Thyroid gland (tissue), 4 donors: ENCODE measurements around the gene NOC4L. TPM values are rescaled to one million over a fixed set of nuclear protein-coding genes. Genes with fewer than 3 reads are reported as not detected.

Experiments used
- DNase-seq, 2 donors: peaks; one replicate each; pipeline ENCODE4 v3.0.0-alpha.2; 2019
- H3K27ac ChIP-seq, 3 donors: fragments of 200-600 bp; sonication (generic); 1 replicate in 2 of 3; 2 replicates in 1 of 3; pipeline ENCODE4 v1.5.1; 2016 to 2019; ENCODE audit warnings: mild to moderate bottlenecking in 1 of 3, moderate library complexity in 1 of 3
- H3K27me3 ChIP-seq: fragments of 200-600 bp; sonication (generic); one replicate; pipeline ENCODE4 v1.5.1; 2019
- H3K36me3 ChIP-seq, 2 donors: fragments of 200-600 bp; sonication (generic); one replicate each; pipeline ENCODE4 v1.5.1; 2016 to 2019
- H3K4me1 ChIP-seq, 2 donors: fragments of 200-600 bp; sonication (generic); one replicate each; pipeline ENCODE4 v1.5.1; 2017 to 2019
- H3K4me3 ChIP-seq, 3 donors: fragments of 200-600 bp; sonication (generic); replicated peaks in 1 of 3; 1 replicate in 2 of 3; 2 replicates in 1 of 3; pipeline ENCODE4 v1.5.1; 2016; ENCODE audit warnings: mild to moderate bottlenecking in 1 of 3
- H3K9me3 ChIP-seq: fragments of 200-600 bp; sonication (generic); one replicate; pipeline ENCODE4 v1.5.1; 2017
- POLR2A ChIP-seq, 2 donors: fragments of 450-650 bp; IDR thresholded peaks; one replicate each; pipeline ENCODE4 v1.6.1; 2017; ENCODE audit warnings: antibody characterized with exemption in 2 of 2, mild to moderate bottlenecking in 2 of 2, moderate library complexity in 1 of 2
- WGBS, 2 donors: methylation state at CpG; one replicate each; pipeline ENCODE4 v1.1.5; 2017; 5-methylcytosine and 5-hydroxymethylcytosine counted together
- intact Hi-C: fragments of 100-400 bp; cut with DNase I; formaldehyde crosslinking; loops from one replicate; pipeline ENCODE4 v1.15.1; 2023
- total RNA-seq, 4 donors: library from RNA; depleted of rRNA; stranded (reverse); fragments of >200 nt; gene quantifications; one replicate each; pipeline ENCODE4 v1.2.3, GENCODE V29; 2016
- TF ChIP-seq, protein P1 (sequence below), 6 experiments: fragments of 200-600 bp in 3 of 6; fragments of 450-650 bp in 3 of 6; sonication (generic) in 3 of 6; IDR thresholded peaks; one replicate each; pipeline ENCODE4 v1.5.1; 2016 to 2019; ENCODE audit warnings: antibody characterized with exemption in 6 of 6, mild to moderate bottlenecking in 2 of 6, inconsistent platforms in 1 of 6, moderate library complexity in 1 of 6

Gene NOC4L
- total RNA-seq, 4 donors from 2014 or later, result 9.3 to 22.4 (median 10.1) TPM

GRCh38 chr12:132167611-132168310 is 23.5 kb downstream of the NOC4L start:
- Histone ChIP-seq H3K4me1 (peaks cover 6 to 11% of the 10 kb centered on the region in 2 donors), H3K4me3 (no peak overlapping the region), H3K27me3 (no peaks in the 10 kb centered on the region), H3K27ac (no peak overlapping the region), H3K36me3 (no peaks in the 10 kb centered on the region), H3K9me3 (no peaks in the 10 kb centered on the region)
- WGBS, 2 donors, result 48 to 57% methylated on average over 26 to 28 of the region's 30 CpGs
- intact Hi-C loops, result loop anchor here (10.0 kb wide), 1 partner anchor 87 kb away; no protein-coding TSS in a partner anchor
- DNase-seq, result no peak
- TF ChIP-seq POLR2A (IDR thresholded peaks at IDR 0.05), result no peak
- TF ChIP-seq, protein P1, sequence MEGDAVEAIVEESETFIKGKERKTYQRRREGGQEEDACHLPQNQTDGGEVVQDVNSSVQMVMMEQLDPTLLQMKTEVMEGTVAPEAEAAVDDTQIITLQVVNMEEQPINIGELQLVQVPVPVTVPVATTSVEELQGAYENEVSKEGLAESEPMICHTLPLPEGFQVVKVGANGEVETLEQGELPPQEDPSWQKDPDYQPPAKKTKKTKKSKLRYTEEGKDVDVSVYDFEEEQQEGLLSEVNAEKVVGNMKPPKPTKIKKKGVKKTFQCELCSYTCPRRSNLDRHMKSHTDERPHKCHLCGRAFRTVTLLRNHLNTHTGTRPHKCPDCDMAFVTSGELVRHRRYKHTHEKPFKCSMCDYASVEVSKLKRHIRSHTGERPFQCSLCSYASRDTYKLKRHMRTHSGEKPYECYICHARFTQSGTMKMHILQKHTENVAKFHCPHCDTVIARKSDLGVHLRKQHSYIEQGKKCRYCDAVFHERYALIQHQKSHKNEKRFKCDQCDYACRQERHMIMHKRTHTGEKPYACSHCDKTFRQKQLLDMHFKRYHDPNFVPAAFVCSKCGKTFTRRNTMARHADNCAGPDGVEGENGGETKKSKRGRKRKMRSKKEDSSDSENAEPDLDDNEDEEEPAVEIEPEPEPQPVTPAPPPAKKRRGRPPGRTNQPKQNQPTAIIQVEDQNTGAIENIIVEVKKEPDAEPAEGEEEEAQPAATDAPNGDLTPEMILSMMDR (IDR thresholded peaks at IDR 0.05), result no peak

DNA sequence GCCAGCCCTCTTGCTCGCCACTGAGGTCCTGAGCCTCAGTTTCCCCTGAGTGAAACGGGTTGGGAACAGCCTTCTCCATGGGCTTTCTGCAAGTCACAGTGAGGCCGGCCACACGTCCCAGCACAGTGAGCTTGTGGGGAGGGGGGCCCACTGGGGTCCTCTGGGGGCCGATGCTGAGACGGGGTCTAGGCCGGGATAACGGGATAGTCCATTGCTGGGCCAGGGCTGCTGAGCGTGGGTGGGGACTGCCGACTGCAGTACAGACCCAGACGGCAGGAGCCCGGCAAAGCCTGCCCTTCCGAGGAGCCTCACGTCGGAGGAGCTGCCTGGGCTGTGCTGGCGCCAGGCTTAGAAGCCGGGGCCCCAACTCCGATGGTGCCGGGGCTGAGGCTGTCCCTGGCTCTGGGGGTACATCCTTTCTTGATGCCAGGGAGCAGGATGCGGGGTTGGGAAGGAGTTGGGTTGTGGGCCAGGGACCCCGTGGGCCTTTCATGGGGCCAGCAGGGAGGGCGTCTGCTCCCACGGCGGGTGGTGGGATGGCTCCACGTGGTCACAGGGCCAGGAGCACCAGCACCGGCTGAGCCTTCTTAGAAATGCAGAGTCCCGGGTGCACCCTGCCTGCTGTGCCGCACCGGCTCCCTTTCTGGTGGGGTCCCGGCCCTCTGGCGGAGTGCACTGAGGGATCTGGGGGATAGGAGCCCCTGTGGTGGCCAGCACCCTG is 24.2 kb downstream of the NOC4L start:
- no peak overlapping the region for H3K4me3 ChIP-seq
- whole genome bisulfite sequencing, 2 donors, result 77 to 90% methylated on average over 4 to 17 of the region's 31 CpGs
- TF ChIP-seq, protein P1 (IDR thresholded peaks at IDR 0.05), result no peak
- TF ChIP-seq POLR2A (IDR thresholded peaks at IDR 0.05), result no peak
- no peak for DNase-seq
- no peaks in the 10 kb centered on the region for H3K27me3 ChIP-seq
- H3K9me3 ChIP-seq, result no peaks in the 10 kb centered on the region
- H3K36me3 ChIP-seq, result no peaks in the 10 kb centered on the region
- H3K27ac ChIP-seq, result no peak overlapping the region
- intact Hi-C loops, result loop anchor here (10.0 kb wide), 1 partner anchor 86 kb away; no protein-coding TSS in a partner anchor
- H3K4me1 ChIP-seq, result peaks cover 0 to 4% of the 10 kb centered on the region in 2 donors

GRCh38 chr12:132169376-132169775 is 25.1 kb downstream of the NOC4L start:
- TF ChIP-seq, protein P1 (IDR thresholded peaks at IDR 0.05), result no peak
- TF ChIP-seq POLR2A (IDR thresholded peaks at IDR 0.05), result no peak
- Histone ChIP-seq H3K4me1 (peaks cover 0 to 4% of the 10 kb centered on the region in 2 donors), H3K9me3 (no peaks in the 10 kb centered on the region), H3K27ac (no peak overlapping the region), H3K36me3 (no peaks in the 10 kb centered on the region), H3K4me3 (no peak overlapping the region), H3K27me3 (no peaks in the 10 kb centered on the region)
- no peak for DNase-seq
- intact Hi-C loops, result loop anchor here (10.0 kb wide), 1 partner anchor 85 kb away; no protein-coding TSS in a partner anchor
- WGBS, 2 donors, result 53 to 85% methylated on average over 9 to 16 of the region's 17 CpGs

DNA sequence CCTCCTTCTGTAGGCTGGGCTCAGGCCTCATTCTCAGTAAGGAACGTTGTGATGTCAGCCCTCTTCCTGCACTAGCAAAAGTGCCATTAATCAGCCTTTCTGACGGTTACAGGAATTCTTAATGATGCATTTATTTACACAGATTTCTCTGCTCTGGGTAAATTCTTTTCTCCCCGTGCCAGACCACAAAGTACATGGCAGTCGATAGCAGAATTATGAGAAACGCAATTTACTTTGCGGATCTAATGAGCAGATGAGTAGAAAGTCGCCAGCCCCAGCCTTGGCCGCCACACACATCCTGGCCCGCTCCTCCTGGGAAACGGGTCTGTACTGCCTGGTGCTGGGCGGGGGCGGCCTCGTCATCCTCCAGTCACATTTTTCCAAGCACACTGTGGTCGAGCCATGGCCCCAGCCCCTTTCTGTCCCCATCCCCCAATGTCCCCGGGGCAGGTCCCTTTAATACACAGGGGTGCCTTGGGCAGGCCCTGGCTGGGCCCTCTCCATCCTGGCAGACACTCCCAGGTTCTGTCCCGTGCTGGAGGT is 25.9 kb downstream of the NOC4L start:
- no peak overlapping the region for H3K27ac ChIP-seq
- WGBS, 2 donors, result 47 to 48% methylated on average over 11 to 15 of the region's 16 CpGs
- no peaks in the 10 kb centered on the region for H3K27me3 ChIP-seq
- no peaks in the 10 kb centered on the region for H3K36me3 ChIP-seq
- peaks cover 0 to 4% of the 10 kb centered on the region in 2 donors for H3K4me1 ChIP-seq
- DNase-seq, result no peak
- TF ChIP-seq, protein P1 (IDR thresholded peaks at IDR 0.05), result no peak
- no peak for TF ChIP-seq POLR2A (IDR thresholded peaks at IDR 0.05)
- H3K4me3 ChIP-seq, result no peak overlapping the region
- H3K9me3 ChIP-seq, result no peaks in the 10 kb centered on the region
- intact Hi-C loops, result no loop called here
